ENCODE data around the gene MCTS1. TPM values are rescaled to one million over a fixed set of nuclear protein-coding genes. Genes with fewer than 3 reads are reported as not detected.

The MCTS1 gene
- total RNA-seq, 1 experiment from 2014 or later, result 110 TPM

DNA sequence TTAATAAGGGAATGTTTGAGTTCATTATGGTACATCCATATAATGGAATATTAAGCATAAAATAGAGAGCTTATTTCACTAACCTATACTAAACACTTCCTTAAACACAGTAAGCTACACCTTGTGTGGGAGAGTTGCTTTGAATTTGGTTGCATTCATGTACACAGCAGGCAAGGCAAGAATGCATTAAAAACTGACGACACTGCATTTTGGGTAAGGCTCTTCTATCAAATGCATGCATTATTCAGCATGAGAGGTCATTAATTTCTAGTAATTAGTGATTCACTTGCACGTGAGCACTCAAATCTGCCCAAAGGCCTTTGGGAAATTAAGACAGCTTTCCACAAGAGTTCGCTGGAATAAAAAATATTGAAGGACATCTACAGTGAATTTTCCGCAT lies 34.7 kb downstream of the MCTS1 start:
- H3K9me3 ChIP-seq (ENCODE audit: control insufficient read depth, insufficient read depth, low read depth, low read length), result no peaks in the 10 kb centered on the region
- POLR2A ChIA-PET, result no interaction called here
- BruUV-seq (replicated peaks), result no TSS peak
- TF ChIP-seq REST (IDR thresholded peaks at IDR 0.05; ENCODE audit: insufficient read depth in 1 of 2, low read depth in 2 of 2, low read length in 1 of 2), result no peak
- TF ChIP-seq, protein P1, sequence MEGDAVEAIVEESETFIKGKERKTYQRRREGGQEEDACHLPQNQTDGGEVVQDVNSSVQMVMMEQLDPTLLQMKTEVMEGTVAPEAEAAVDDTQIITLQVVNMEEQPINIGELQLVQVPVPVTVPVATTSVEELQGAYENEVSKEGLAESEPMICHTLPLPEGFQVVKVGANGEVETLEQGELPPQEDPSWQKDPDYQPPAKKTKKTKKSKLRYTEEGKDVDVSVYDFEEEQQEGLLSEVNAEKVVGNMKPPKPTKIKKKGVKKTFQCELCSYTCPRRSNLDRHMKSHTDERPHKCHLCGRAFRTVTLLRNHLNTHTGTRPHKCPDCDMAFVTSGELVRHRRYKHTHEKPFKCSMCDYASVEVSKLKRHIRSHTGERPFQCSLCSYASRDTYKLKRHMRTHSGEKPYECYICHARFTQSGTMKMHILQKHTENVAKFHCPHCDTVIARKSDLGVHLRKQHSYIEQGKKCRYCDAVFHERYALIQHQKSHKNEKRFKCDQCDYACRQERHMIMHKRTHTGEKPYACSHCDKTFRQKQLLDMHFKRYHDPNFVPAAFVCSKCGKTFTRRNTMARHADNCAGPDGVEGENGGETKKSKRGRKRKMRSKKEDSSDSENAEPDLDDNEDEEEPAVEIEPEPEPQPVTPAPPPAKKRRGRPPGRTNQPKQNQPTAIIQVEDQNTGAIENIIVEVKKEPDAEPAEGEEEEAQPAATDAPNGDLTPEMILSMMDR (IDR thresholded peaks at IDR 0.05), result no peak
- TF ChIP-seq TCF7L2 (IDR thresholded peaks at IDR 0.05; ENCODE audit: low read depth, low read length), result no peak
- no peak for TF ChIP-seq SIN3A (IDR thresholded peaks at IDR 0.05; ENCODE audit: borderline replicate concordance, insufficient read depth, low read depth, low read length)
- no peak for TF ChIP-seq POLR2AphosphoS5 (IDR thresholded peaks at IDR 0.05; ENCODE audit: low read depth, low read length)
- CTCF ChIA-PET, result no interaction called here
- no peaks in the 10 kb centered on the region for H3K27me3 ChIP-seq (ENCODE audit: control insufficient read depth, insufficient read depth, low read length)
- in situ Hi-C loops (cut with HindIII; ENCODE audit: low pct_unique_long_range_greater_than_20kb, low sequenced_read_pairs) (no loop called here), intact Hi-C loops (cut with micrococcal nuclease; ENCODE audit: unreplicated experiment) (no loop called here)
- H3K36me3 ChIP-seq (ENCODE audit: control insufficient read depth, insufficient read depth, low read length), result no peaks in the 10 kb centered on the region
- DNase-seq (ENCODE audit: low read depth, low spot score), result no peak
- no peak overlapping the region for H3K27ac ChIP-seq (ENCODE audit: low read length)
- ATAC-seq, result no peak
- no peaks in the 10 kb centered on the region for H3K4me1 ChIP-seq (ENCODE audit: control insufficient read depth, insufficient read depth, low read length)
- H3K4me3 ChIP-seq (ENCODE audit: low read depth in 2 of 2, low read length in 2 of 2), result no peak overlapping the region

GRCh38 chrX:120642871-120643270 lies 39.0 kb downstream of the MCTS1 start:
- BruUV-seq (replicated peaks), result no TSS peak
- H3K27me3 ChIP-seq (ENCODE audit: control insufficient read depth, insufficient read depth, low read length), result no peaks in the 10 kb centered on the region
- CTCF ChIA-PET, result no interaction called here
- no peaks in the 10 kb centered on the region for H3K36me3 ChIP-seq (ENCODE audit: control insufficient read depth, insufficient read depth, low read length)
- TF ChIP-seq SIN3A (IDR thresholded peaks at IDR 0.05; ENCODE audit: borderline replicate concordance, insufficient read depth, low read depth, low read length), result no peak
- TF ChIP-seq REST (IDR thresholded peaks at IDR 0.05; ENCODE audit: insufficient read depth in 1 of 2, low read depth in 2 of 2, low read length in 1 of 2), result no peak
- no peak for TF ChIP-seq POLR2AphosphoS5 (IDR thresholded peaks at IDR 0.05; ENCODE audit: low read depth, low read length)
- TF ChIP-seq TCF7L2 (IDR thresholded peaks at IDR 0.05; ENCODE audit: low read depth, low read length), result no peak
- TF ChIP-seq, protein P1 (IDR thresholded peaks at IDR 0.05), result no peak
- H3K4me3 ChIP-seq (ENCODE audit: low read depth in 2 of 2, low read length in 2 of 2), result no peak overlapping the region
- in situ Hi-C loops (cut with HindIII; ENCODE audit: low pct_unique_long_range_greater_than_20kb, low sequenced_read_pairs) (no loop called here), intact Hi-C loops (cut with micrococcal nuclease; ENCODE audit: unreplicated experiment) (no loop called here)
- POLR2A ChIA-PET, result no interaction called here
- DNase-seq (ENCODE audit: low read depth, low spot score), result no peak
- no peak overlapping the region for H3K27ac ChIP-seq (ENCODE audit: low read length)
- H3K9me3 ChIP-seq (ENCODE audit: control insufficient read depth, insufficient read depth, low read depth, low read length), result no peaks in the 10 kb centered on the region
- no peak for ATAC-seq
- no peaks in the 10 kb centered on the region for H3K4me1 ChIP-seq (ENCODE audit: control insufficient read depth, insufficient read depth, low read length)

Data from Panc1 (cell line).